Hematopoietic multipotent progenitor cell (in vitro differentiated cells): ENCODE data around the gene SRPX. TPM values are rescaled to one million over a fixed set of nuclear protein-coding genes. Genes with fewer than 3 reads are reported as not detected.

Experiments
- DNase-seq, 3 donors: peaks; one replicate each; pipeline ENCODE4 v3.0.0-alpha.2; 2011 to 2015; ENCODE audit warnings: low read depth in 2 of 3, low spot score in 2 of 3
- total RNA-seq: library from RNA; depleted of rRNA; stranded (reverse); fragments of >200 nt; gene quantifications from one replicate; pipeline ENCODE4 v1.2.3, GENCODE V29; 2012

Gene SRPX
- total RNA-seq, 1 donor, result under 0.01 TPM

DNA sequence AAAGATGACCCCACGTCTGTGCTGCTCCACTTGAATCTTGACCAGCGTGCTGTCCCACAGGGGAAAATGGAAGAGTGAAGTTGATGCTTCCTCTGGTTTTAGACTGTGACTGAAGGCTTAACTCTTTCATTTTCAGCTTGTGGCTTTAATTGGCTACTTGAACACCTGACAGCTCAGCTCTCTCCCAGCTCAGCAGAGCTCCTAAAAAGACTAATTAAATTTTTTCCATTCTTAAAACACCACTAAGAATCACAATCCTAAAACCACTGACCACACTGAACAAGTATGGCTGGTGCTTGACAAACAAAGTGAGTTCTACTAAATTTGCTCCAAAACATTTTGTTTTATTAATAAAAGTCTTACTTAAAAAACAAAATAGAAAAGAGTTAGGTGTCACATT, 71.7 kb downstream of the SRPX start:
- DNase-seq, result no peak

- no peak for DNase-seq
Observed at GRCh38 chrX:38142610-38143009, 78.1 kb downstream of the SRPX start.

- peak in 2 of 3 donors; percentile 3 to 10 for DNase-seq
Observed at GRCh38 chrX:38138900-38139299, 81.8 kb downstream of the SRPX start.

DNA sequence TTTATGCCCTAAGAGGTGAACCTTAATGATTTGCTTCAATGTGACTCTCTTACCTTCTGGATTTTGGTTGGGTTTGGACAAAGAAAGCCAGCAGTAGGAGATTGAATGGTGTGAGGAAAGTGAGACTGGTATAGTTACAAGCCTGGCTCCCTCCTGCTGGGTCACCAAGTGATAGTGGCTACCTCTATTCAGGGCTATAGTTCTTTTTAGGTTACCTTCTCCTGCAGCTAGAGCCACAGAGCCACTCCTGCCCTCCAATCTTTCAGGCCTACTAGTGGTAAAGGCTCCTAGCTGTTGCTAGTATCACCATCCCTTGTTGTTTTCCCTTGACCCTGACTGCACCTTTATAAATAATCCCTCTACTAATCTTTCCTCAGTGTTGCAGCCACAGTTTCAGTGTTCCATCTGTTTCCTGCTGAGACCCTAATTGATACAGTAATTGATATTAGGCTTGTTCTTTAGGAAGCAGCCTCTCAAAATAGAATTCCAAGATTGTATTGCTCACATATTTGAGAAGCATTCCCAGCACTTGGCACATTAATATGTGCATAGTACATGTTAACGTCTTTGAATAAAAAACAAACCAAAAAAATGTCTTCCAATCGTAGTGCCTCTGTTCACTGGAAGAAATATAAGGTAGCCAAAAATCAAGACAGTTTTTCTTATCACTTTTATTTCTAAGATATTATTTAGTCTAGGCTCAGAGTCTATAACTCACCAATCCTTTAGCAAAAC, 82.3 kb downstream of the SRPX start:
- DNase-seq, result no peak

DNA sequence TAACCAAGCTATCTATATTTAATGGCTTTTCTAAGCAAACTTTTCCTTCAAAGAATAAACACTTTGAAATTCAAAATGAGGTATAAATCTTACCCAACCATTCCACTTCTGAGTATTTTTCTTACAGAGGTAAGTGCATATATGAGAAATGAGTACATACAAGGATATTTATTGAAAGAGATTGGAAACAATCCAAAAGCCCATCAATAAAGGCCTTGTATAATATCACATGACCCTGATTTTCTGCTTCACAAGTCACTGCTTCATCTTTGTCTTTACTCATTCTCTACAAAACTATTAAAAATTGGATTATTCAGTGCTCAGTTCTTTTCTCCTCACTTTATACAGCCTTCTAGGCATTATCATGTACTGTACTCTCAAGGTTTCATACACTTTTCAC, 91.3 kb downstream of the SRPX start:
- DNase-seq, result no peak

- no peak for DNase-seq
Observed at GRCh38 chrX:38127961-38128360, 92.7 kb downstream of the SRPX start.

GRCh38 chrX:38126179-38126578, 94.5 kb downstream of the SRPX start:
- no peak for DNase-seq

- DNase-seq, result no peak
Observed at GRCh38 chrX:38124000-38124399, 96.7 kb downstream of the SRPX start.

DNA sequence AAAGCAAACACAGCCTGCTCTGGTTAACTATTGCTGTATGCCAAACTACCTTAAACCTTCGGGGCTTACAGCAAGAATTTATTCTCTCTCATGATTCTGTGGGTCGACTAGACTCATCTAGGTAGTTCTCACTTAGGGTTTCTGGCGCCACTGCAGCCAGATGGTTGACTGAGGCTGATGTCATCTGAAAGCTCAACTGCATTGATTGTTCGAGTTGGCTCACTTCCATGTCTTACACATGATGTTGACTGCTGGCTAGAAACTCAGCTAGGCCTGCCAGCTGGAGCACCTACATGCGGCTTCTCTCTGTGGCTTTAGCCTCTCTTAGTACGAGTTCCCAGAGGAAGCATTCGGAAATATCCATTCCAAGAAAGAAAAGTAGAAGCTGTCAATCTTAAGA, 103.2 kb downstream of the SRPX start:
- no peak for DNase-seq

DNA sequence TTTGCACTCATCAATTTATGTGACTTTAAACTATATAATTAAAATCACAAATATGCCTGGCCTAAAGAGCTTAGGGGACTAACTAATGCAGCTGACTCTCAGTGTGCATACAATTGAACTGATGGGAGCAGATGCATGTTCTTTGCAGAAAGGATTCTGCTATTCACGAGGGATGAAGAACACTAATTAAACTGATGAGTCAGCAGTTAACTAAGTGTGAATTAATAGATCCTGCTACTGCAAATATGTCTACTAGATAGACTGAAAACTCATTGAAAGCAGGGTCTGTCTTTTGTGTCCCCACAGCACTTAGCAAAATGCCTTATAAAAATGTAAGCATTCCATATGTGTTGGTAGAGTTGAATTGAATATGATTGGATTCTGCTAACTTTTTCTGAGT, 104.0 kb downstream of the SRPX start:
- no peak for DNase-seq

- DNase-seq, result no peak
Observed at GRCh38 chrX:38112566-38112965, 108.1 kb downstream of the SRPX start.

DNA sequence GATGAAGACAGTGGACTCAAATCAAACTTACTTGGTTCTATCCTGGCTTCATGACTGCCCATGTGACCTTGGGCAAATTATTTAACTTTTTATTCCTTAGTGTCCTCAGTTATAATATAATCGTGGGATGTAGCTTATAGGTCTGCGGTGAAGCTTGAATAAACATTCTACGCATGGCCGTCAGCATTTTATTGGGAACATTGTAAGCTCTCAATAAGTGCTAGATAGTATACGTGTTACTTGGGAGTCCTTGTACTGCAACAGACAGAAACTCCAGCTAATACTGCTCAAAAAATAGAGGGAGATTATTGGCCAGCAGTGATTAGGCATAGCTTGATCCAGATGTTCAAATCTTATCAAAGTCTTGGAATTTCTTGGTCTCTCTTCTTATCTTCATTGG, 109.5 kb downstream of the SRPX start:
- no peak for DNase-seq

DNA sequence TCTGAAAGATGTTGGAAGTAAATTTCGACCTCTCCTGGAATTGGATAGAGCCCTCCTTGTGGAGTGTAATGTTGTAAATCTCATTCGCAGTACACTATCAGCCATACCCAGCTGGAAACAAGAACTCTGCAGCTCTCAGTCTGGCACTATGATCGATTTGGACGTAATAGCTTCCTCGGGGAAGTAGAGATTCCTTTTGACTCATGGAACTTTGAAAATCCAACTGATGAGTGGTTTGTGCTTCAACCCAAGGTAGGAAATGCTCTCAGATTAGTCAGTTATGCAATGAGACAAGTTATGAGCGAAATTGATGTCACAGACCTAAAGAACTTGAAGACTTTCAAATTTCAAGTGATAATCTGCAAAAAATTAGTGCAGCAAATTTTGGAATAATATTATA, 110.4 kb downstream of the SRPX start:
- no peak for DNase-seq

DNA sequence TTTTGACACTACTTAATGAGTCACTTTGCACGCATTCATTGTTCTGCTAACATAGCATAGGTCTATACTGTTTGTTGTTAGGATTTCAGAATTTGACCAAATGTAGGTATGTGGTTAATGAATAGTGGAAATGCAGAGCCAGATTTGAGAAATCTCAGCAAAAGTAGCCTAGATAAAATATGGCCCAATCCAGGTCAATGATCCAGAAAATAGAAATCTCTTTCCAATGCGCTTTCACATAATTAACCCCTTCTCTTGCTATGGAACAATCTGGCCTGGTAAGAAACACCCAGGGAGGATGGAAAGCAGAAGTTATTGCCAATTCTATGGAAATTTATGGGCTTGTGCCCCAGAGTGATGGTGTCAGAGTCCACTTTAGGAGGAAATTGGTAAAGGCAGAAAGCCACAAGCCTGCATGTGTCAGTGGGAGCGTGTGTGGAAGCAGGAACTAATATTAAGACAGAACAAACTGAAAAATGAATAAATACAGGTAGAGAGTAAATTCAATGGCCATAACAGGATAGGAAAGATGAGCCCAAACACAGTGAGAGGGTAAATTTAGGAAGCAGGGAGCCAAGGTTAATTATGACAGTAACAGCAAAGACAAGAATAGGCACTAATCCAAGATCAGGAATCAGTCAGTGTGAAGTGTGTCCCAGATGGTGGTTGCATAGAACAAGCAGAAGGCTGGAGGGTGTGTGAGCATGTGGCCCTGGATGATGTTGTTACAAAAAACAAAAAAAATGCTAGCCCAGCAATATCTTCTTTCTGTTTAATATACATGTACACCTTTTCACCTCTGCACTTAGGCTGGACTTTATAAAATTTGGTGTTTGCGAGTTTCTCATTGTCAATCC, 111.4 kb downstream of the SRPX start:
- no peak for DNase-seq

DNA sequence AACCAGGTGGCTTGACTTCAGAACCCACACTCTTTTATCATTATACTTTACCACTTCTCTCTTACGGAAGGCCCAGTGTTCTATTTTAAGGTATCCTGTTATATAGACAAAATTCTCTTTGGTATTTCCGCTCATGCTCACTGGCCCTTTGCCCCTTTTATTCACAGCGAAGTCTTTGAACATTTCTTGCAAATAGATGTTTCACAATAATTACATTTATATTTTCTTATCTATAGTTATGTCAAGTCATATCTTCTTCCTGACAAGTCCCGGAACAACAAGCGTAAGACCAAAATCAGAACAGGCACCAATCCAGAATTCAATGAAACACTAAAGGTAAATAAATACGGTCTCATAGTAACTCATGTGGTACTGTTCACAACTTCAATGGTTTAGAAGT, 112.3 kb downstream of the SRPX start:
- DNase-seq, result no peak

DNA sequence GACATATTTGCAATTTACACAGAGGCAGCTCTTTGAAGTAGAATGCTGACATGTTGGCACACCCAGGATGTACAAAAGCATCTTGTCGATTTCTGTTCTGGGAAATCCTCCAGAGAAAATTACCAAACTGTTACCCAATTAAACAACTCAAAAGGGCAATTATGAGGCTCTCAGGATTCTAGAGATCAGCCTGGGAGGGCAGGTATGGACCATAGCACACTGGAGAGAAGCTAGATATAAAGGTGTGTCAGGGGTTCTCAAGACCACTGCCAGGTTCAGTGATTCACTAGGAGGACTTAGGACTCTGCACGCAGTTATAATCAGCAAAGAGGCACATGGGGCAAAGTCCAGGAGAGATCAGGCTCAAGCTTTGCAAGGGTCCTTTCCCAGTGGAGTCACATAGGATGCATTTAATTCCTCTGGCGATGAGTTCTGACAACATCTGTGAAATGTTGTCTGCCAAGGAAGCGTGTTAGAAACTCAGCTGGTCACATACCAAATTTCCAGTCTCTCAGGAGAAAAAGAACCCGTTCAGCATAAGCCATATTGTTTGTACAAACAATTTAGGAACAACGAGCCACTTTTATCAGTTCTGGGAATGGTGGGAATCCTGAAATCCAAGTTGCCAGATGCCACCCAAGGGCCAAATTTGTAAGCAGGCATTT, 113.5 kb downstream of the SRPX start:
- no peak for DNase-seq

- DNase-seq, result no peak
Observed at GRCh38 chrX:38105216-38105725, 115.4 kb downstream of the SRPX start.

- peak in 1 of 3 donors; percentile 10 for DNase-seq
Observed at GRCh38 chrX:38103857-38104812, 116.5 kb downstream of the SRPX start.

- DNase-seq, result no peak
Observed at GRCh38 chrX:38102875-38103274, 117.8 kb downstream of the SRPX start.

DNA sequence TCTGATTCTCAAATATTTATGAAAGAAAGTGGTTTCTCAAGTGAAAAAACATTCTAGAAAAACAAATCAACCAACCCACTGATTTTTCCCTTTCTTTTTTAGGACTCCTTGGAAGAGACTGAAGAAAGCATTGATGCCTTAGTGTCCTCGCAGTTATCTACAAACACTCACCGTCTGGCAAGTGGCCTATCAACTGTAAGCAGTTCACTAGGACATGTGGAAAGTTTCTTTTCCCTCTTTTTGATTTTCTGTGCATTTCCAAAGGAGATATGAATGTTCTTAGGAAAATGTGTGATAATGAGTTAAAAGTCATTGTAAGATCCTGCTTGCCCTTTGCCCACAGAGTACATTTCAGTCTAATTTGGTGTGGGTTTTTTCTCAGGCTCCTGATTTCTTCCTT, 118.4 kb downstream of the SRPX start:
- no peak for DNase-seq
